HG02623 (cell line): ENCODE measurements around the gene POU6F1.
"Not testable (repeated sequence)": the region's sequence is repeated elsewhere in the genome, so short reads cannot be mapped to it uniquely, and the experiment has no call there.

ENCODE experiments used
- ATAC-seq: cut with Tn5 transposase; IDR thresholded peaks from one replicate; pipeline ENCODE4 v1.9.1; 2021; ENCODE audit warnings: moderate library complexity; ENCODE audit not compliant: unreplicated experiment

Gene POU6F1, protein sequence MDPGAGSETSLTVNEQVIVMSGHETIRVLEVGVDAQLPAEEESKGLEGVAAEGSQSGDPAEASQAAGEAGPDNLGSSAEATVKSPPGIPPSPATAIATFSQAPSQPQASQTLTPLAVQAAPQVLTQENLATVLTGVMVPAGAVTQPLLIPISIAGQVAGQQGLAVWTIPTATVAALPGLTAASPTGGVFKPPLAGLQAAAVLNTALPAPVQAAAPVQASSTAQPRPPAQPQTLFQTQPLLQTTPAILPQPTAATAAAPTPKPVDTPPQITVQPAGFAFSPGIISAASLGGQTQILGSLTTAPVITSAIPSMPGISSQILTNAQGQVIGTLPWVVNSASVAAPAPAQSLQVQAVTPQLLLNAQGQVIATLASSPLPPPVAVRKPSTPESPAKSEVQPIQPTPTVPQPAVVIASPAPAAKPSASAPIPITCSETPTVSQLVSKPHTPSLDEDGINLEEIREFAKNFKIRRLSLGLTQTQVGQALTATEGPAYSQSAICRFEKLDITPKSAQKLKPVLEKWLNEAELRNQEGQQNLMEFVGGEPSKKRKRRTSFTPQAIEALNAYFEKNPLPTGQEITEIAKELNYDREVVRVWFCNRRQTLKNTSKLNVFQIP

DNA sequence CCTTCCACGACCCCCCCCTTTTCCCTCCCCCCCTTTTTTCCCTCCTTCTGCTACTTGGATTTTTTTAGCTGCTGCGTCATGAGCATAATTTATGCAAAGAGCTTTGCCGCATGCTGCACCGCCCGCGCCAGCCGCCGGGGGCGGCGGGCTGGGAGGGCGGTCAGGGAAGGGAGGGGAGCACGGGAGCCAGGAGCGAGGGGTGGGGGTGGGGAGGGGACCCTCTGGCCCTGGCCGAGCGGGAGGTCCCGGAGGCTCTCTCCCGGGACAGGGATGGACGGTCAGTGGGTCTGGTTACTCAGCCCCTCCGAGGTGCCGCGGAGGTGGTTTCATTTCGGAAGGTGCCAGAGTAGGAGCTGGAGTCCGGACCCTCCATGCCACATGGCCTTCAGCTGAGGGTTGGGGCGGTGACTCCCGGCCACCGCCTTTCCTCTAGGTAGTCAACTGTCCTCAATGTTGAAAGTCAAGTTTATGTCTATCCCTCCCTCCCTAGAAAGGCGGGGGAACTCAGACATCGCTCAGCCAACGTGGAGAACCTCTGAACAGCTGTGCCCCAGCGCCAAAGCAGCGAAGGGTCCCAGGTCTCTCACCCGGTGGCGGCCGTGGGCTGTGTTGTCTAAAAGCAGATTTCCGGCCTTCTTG is at the start of gene POU6F1:
POU6F1 (minus strand) TSS at position 95 of the 639 bp plus-strand sequence. CDS start 11,226 bp downstream, outside the sequence.
- ATAC-seq: peak; percentile 64

DNA sequence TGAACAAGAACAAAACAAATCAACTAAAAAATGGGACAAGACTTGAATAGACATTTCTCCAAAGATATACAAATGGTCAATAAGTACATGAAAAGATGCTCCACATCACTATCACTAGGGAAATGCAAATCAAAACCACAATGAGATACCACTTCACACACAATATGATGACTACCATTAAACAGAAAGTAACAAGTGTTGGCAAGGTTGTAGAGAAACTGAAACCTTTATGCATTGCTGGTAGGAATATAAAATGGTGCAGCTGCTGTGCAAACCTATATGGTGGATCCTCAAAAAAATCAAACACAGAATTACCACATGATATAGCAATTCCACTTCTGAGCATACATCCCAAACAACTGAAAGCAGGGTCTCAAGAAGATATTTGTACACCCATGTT is 47.2 kb upstream of the POU6F1 start:
- ATAC-seq: no peak

DNA sequence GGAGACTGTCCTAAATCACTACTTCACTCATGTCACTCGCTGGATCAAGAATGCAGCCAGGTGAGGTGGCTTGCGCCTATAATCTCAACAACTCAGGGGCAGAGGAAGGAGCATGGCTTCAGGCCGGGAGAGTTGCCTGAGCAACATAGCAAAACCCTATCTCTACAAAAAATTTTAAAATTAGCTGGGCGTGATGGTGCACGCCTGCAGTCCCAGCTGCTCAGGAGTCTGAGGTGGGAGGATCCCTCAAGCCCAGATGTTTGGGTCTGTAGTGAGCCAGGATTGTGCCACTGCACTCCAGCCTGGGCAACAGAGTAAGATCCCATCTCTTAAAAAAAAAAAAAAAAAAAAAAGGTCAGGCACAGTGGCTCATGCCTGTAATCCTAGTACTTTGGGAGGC is 46.4 kb upstream of the POU6F1 start:
- ATAC-seq: no peak

DNA sequence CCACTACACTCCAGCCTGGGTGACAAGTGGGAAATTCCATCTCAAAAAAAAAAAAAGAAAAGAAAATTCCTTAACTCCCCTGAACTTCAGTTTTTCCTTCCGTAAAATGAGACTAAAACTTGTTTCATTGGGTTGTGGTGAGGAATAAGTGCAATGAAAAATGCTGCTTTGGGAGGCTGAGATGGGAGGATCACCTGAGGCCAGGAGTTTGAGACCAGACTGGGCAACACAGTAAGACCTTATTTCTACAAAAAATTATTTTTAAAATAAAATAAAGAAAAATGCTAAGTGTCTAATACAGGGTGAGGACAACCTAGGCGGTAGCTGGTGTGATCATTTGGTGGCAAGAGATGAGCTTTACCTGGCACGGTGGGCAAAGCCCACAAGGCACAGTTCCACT is 45.5 kb upstream of the POU6F1 start:
- no peak for ATAC-seq

DNA sequence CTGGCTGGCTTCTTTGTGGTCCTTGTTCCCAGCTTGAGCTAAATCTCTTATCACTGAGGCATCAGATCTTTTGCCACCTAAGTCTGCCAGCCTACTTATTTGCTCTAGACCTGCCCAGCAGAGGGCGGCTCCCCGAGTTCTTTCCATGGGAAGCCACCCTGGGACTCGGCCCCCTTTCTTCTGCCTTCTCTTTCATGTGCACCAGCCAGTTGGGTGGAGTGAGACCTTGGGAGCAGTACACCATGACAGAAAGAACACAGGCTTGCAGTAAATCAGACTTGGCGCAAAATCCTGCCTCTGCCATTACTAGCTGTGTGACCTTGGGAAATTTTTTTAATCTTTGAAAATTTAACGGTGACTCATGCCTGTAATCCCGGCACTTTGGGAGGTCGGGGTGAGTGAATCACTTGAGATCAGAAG is 44.9 kb upstream of the POU6F1 start:
- no peak for ATAC-seq

DNA sequence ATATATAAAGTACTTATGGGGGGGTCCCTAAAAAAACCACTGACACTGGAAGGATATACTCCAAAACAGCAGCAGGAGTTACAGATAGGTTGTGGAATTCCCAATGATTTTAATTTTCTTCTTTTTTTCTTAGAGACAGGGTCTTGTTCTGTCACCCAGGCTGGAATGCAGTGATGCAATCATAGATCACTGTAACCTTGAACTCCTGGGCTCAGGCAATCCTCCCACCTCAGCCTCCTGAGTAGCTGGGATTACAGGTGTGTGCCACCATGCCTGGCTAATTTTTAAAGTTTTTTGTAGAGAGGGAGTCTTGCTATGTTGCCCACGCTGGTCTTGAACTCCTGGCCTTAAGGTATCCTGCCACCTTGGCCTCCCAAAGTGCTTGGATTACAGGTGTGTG is 41.7 kb upstream of the POU6F1 start:
- ATAC-seq: not testable (repeated sequence)

DNA sequence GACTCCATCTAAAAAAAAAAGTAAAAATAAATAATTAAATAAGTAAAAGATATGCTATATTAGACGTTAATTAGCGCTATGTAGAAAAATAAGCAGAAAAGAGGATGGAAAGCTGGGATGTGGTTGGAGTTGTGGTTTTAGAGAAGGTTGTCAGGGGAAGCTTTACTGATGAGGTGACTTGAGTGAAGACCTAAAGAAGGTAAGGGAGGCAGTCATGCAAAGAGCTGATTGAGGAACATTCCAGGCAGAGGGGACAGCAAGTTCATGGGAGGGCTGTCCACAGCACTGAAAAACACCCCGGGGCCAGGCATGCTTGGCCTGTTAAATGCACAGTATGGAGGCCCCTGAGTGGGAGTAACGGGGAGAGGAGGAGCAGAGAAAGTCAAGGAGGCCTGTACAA is 36.7 kb upstream of the POU6F1 start:
- ATAC-seq: no peak

DNA sequence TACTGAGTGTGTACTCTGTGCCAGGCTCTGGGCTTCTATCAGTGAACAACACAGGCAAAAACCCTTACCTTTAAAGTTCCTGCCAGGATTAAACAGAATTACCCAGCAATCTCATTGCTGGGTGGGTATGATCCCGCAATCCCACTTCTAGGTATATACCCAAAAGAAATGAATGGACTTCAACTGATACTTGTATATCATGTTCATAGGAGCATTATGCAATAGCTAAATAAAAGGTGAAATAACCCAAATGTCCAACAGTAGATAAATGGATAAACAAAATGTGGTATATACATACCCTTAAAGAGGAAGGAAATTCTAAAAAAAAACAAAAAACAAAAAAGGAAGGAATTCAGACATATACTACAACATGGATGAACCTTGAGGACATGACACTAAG is 35.4 kb upstream of the POU6F1 start:
- no peak for ATAC-seq

DNA sequence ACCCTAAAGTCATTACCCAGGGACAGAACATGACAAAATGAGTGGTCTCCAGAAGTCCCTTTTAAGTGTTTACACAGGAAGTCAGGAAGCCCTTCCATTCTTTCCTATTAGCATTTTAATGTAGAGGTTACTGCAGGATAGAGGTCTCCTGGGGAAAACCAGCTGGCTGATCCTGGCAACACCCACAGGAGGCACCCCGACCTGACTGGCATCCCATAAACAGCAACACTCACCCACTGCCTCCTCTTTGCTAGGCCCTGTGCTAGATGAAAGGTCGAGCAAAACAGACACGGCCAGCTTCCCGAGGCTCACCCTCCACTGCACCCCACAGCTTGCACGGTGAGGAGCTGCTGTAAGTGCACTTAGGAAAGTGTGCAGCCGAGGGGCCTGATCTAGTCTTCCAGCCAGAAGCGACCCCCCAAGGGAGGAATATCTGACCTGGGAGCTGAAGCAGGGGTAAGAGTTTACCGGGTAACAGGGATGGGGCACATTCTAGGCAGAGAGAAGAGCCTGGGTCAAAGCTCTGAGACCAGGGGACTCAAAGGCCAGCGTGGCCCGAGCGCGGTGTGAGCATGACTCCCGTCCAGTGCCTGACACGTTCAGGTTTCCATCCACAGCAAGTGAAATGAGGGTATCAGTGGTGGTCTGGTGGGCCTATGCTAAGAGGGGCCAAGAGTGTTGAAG is 29.8 kb upstream of the POU6F1 start:
- ATAC-seq: no peak

DNA sequence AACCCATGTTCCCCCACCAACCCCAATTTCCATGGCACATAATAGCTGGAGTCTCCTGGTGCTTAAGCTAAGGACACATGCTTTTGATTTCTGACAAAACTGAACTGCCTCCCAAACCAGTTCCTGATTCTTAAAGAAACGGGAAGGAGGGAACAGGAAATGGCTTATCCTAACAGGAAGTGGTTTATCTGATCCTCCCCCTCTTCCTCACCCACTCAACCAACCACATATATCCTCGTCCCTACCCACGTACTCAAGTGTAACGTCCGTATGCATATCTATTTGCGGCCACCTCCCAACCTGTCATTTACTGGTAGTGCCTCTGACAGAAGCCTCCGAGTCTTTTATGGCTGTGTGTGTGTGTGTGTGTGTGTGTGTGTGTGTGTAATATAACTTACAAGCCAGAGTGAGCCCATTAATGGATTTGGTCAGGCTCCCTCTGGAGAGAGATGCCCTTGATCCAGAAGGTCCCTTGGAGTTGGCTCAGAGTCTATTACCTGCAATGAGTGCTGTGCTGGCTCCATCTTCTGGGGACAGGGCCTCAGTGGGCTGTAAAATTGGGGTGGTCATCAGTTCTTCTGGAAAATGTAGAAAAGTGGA is 28.5 kb upstream of the POU6F1 start:
- no peak for ATAC-seq

DNA sequence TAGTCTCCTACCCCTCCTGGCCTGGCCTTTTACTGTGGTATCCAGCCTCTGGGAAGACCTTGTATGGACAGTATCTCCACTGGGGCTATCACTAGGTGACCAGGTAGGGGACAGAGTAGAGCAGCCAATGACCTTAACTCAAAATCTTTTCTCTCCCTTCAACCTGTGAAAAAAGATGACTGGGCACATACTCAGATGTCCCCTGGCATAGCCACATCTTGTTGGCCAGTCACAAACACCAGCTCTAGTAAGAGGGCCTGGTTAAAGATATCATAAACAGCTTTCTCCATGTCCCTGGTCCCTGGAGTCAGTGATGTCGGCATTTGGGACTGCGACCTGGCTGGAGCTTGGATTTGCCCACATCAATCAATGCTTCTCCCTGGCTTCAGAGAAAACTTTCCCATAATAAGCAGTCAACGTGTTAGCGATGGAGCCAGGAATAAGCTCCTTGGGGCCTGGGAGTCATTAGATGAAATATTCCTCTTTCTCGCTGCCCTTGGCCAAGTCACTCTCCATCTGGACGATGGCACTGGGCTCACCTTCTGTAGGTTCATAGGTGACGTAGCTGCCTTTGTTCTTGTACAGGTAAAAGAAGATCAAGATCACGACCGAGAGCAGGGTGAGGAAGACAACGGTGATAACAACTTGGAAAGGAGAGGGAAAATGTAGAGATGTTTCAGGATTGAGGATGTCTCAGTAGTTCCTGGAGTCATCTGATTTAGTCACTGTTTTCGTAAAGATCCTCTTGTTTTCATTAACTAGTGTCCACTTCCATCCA is 27.8 kb upstream of the POU6F1 start:
- no peak for ATAC-seq

DNA sequence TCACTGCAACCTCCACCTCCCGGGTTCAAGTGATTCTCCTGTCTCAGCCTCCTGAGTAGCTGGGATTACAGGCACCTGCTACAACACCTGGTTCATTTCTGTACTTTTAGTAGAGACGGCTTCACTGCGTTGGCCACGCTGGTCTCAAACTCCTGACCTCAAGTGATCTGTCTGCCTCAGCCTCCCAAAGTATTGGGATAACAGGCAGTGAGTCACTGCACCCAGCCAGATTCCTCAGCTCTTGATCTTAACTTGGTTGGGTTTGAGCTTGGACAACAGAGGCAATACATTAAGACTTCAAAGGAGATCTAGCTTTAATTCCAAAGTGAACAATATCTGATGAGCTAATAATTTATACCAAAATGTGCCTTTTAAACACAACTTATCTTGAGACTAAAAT is 26.4 kb upstream of the POU6F1 start:
- ATAC-seq: no peak

DNA sequence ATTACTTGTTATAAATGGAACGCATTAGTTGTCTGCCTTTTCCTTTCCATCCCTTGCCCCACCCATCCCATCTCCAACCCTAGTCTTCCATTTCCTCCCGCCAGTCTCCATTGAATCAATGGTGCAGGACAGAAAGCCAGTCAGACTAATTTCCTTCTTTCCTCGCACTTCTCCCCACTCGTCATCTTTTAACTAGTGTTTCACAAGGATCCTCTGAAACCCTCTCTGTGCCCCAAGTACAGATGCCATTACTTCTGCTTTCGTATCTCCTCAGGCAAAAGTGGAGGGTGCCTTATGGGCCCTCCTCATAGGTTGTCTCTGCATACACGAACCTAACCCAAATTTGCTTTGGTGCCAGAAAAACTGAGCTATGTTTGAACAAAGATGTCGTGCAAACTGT is 25.0 kb upstream of the POU6F1 start:
- no peak for ATAC-seq

DNA sequence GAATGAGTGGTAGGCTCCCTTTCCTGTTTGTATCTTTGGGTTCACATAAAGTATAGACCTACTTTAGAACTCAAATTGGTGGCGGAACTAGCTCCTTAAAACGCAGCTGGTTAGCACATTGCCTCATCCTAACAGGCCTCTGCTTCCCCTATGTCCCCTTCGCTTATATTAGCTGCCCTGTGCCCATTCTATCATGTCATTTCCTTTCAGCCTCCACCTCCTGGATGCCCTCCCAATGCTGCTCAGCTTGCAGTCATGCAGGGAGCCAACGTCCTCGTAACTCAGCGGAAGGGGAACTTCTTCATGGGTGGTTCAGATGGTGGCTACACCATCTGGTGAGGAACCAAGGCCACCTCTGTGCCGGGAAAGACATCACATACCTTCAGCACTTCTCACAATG is 24.3 kb upstream of the POU6F1 start:
- ATAC-seq: no peak

DNA sequence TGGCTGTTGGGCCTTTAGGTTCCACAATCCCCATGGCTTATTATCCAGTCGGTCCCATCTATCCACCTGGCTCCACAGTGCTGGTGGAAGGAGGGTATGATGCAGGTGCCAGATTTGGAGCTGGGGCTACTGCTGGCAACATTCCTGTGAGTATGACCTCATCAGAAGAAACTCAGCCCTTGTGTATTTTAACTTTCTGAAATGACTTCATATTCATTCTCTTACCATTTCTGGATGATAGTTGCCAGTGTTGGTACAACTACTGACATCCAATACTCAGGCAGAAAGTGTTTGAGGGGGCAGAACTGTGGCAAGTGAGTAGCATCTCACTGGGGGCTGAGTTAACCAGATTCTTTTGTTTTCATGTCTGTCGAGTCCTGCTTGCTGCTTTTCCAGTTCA is 23.1 kb upstream of the POU6F1 start:
- no peak for ATAC-seq

DNA sequence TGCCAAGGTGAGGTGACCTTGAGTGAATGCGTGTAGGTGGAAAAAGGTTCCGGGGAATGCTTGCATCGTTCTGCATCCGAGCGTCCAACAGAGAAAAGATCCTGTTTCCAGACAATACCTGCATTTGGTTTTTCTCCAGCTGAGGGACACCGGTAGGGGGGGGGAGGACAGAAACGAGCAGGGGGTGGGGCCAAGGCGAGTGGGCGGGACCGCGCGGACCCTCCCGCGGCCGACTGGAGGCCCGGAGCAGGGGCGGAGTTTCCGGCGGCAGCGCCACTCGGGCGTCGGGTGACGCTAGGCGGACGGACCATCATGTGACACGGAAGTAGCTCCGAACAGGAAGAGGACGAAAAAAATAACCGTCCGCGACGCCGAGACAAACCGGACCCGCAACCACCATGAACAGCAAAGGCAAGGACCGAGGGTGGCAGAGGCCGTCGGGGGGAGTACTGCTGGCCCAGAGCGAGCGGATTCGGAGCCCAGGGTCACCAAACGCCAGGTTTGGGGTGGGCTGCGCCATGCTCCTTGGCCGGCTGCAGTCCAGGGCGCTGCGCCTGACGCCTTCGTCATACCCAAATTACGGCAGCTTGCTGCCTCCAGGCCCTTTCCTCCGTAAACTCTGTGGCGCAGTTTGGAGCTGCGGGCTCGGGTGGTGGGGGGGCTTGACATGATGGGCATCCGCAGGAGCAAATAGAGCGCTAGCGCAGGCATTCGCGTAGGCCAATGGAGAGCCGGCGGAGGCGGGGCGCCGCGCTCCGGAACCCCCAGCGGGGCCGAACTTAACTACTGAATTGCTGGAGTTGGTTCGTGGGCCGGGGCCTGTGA is 20.9 kb upstream of the POU6F1 start, which contains the start of gene DAZAP2:
DAZAP2 (plus strand) TSS at position 317 of the 825 bp plus-strand sequence; CDS start at position 399, 82 bp downstream.
- peak; percentile 85 for ATAC-seq

DNA sequence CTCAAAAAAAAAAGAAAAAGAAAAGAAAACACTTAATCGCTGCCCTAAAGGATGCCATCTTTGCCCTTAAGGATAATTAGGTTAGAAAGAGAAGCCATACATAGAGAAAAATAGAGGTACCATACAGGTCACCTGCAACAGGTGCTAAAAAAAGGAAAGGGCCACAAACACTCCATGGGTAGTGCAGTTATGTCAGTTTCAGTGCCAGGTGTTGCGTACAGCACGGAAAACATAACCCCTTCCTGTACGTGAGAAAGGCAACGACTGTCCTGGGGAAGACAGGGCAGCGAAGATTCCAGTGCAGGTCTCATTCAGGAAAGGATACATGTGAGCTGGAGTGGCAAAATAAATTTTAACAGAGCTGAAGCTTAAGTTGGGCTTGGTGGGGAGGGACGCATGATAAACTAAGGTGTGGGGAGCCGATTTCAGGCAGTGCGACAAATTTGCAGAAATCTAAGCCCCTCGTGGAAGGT is 20.2 kb upstream of the POU6F1 start:
- no peak for ATAC-seq

DNA sequence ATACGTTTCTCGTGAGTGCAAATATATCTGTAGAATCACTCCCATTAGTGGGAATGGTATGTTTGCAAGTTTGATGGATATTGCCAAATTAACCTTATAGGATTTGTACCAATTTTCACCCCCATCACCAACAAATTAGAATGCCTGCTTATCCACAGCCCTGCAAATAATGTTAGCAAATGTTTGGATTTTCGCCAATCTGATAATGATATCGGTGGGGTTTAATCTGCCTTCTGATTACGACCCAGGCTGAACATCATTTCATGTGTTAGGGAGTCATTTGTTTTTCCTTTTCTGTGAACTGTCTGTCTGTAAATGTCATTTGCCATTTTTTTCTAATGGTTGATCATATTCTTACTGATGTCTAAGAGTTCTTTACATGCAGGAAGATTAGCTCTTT is 16.7 kb upstream of the POU6F1 start:
- no peak for ATAC-seq

DNA sequence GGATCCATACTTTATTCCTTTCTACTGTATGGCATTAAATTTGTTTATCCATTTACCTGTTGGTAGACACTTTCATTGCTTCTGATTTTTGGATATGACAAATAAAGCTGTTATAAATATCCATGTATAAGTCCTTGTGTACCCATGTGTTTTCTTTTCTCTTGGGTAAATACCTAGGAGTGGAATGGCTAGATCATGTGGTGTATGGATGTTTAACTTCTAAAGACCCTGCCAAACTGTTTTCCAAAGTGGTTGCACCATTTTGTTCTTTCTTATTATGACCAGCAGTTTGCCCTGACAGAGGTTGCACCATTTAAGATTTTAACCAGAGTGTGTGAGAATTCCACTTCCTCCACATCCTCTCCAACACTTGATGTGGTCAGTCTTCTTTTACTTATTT is 14.8 kb upstream of the POU6F1 start:
- ATAC-seq: no peak
